Endothelial cell of umbilical vein (primary cell): ENCODE measurements around the gene ZNF609. TPM values are rescaled to one million over a fixed set of nuclear protein-coding genes. Genes with fewer than 3 reads are reported as not detected.

Source experiments
- BruUV-seq: library from RNA; stranded (reverse); fragments of 400-500 nt; replicated peaks from 2 replicates; lab custom pipeline; 2021; lab: Mats Ljungman, UMichigan
- CTCF ChIA-PET: fragments of 300-600, 350-600 bp; sonication (Branson Sonifier 250); formaldehyde crosslinking; loops from one replicate; lab custom pipeline; 2021; ENCODE audit warnings: antibody characterized with exemption, inconsistent platforms; lab: Charles Lee
- POLR2A ChIA-PET: fragments of 300-600, 350-600 bp; sonication (Branson Sonifier 250); formaldehyde crosslinking; loops from one replicate; lab custom pipeline; 2021; ENCODE audit warnings: antibody characterized with exemption, inconsistent platforms; lab: Charles Lee
- DNase-seq: peaks from one replicate; pipeline ENCODE4 v3.0.0-alpha.2; 2011; ENCODE audit warnings: low read depth, low spot score
- FAIRE-seq: peaks from 2 replicates; lab custom pipeline; 2011; peaks lifted over from hg19 to GRCh38; lab: Jason Lieb, UNC
- H2AFZ ChIP-seq: 2 replicates; pipeline ENCODE4 v1.6.0; 2012; ENCODE audit warnings: low read depth, low read length, control low read depth, inconsistent platforms
- H3K27ac ChIP-seq: 2 replicates; pipeline ENCODE4 v1.5.1; 2011; ENCODE audit warnings: low read depth, mild to moderate bottlenecking, control low read depth, low read length, moderate library complexity; ENCODE audit not compliant: insufficient read depth
- H3K27me3 ChIP-seq, 2 experiments: 2 replicates each; pipeline versions ENCODE4 v1.6.0 to v1.6.1; 2011; ENCODE audit warnings: low read length in 2 of 2, mixed read lengths in 1 of 2; ENCODE audit not compliant: control insufficient read depth in 2 of 2, insufficient read depth in 2 of 2
- H3K36me3 ChIP-seq, 2 experiments: 2 replicates in 1 of 2; 3 replicates in 1 of 2; pipeline ENCODE4 v1.5.1; 2011; ENCODE audit warnings: low read length in 2 of 2, mild to moderate bottlenecking in 1 of 2, moderate library complexity in 1 of 2; ENCODE audit not compliant: control insufficient read depth in 2 of 2, insufficient read depth in 2 of 2; ENCODE audit errors: extremely low read depth in 1 of 2
- H3K4me1 ChIP-seq: 3 replicates; pipeline ENCODE4 v1.5.1; 2011; ENCODE audit warnings: mild to moderate bottlenecking, low read length; ENCODE audit not compliant: control insufficient read depth, insufficient read depth; ENCODE audit errors: extremely low read depth
- H3K4me2 ChIP-seq: 2 replicates; pipeline ENCODE4 v1.6.1; 2011; ENCODE audit warnings: low read length, control low read depth, mixed read lengths; ENCODE audit not compliant: insufficient read depth
- H3K4me3 ChIP-seq, 3 experiments: fragments of 200-600 bp in 1 of 3; sonication (generic), shearing (Covaris generic) in 1 of 3; replicated peaks in 1 of 3; 2 replicates each; pipeline ENCODE4 v1.5.1; 2011 to 2016; ENCODE audit warnings: control low read depth in 3 of 3, low read length in 3 of 3, mild to moderate bottlenecking in 2 of 3, inconsistent platforms in 1 of 3, low read depth in 1 of 3, moderate library complexity in 1 of 3; ENCODE audit not compliant: insufficient read depth in 1 of 3
- H3K79me2 ChIP-seq: 2 replicates; pipeline ENCODE4 v1.6.0; 2012; ENCODE audit warnings: low read length, inconsistent platforms; ENCODE audit not compliant: control insufficient read depth, insufficient read depth
- H3K9ac ChIP-seq: replicated peaks from 2 replicates; pipeline ENCODE3; 2011; ENCODE audit warnings: low read length, control low read depth; ENCODE audit not compliant: insufficient read depth; ENCODE audit errors: extremely low read depth
- H3K9me1 ChIP-seq: replicated peaks from 3 replicates; pipeline ENCODE4 v1.6.0; 2011; ENCODE audit warnings: mild to moderate bottlenecking, low read length; ENCODE audit not compliant: control insufficient read depth, insufficient read depth; ENCODE audit errors: extremely low read depth
- H3K9me3 ChIP-seq: replicated peaks from 2 replicates; pipeline ENCODE4 v1.5.1; 2012; ENCODE audit warnings: low read length, inconsistent platforms; ENCODE audit not compliant: control insufficient read depth, insufficient read depth
- H4K20me1 ChIP-seq: replicated peaks from 2 replicates; pipeline ENCODE3; 2011; ENCODE audit warnings: mild to moderate bottlenecking, low read length; ENCODE audit not compliant: control insufficient read depth, insufficient read depth; ENCODE audit errors: extremely low read depth
- EZH2 ChIP-seq: IDR thresholded peaks from 2 replicates; pipeline ENCODE4 v1.6.1; 2012; ENCODE audit warnings: borderline replicate concordance, low read depth, mild to moderate bottlenecking, moderate library complexity, low read length, inconsistent platforms; ENCODE audit not compliant: severe bottlenecking
- JUN ChIP-seq: IDR thresholded peaks from 2 replicates; pipeline ENCODE4 v1.6.1; 2011; ENCODE audit warnings: borderline replicate concordance, low read depth; ENCODE audit not compliant: insufficient read length, insufficient read depth
- MYC ChIP-seq: IDR thresholded peaks from one replicate; pipeline ENCODE4 v1.6.1; 2011; ENCODE audit warnings: mild to moderate bottlenecking, low read depth, low read length
- POLR2AphosphoS5 ChIP-seq: IDR thresholded peaks from 2 replicates; pipeline ENCODE4 v1.6.1; 2012; ENCODE audit warnings: low read depth, mild to moderate bottlenecking, control low read depth, low read length, moderate library complexity; ENCODE audit not compliant: insufficient read depth
- dilution Hi-C: fragments of 300-500 bp; cut with MboI; formaldehyde crosslinking; loops from one replicate; pipeline ENCODE4 v1.15.0; 2019; ENCODE audit warnings: low sequenced_read_pairs; ENCODE audit not compliant: extremely low pct_ligation_motif_present
- intact Hi-C: fragments of 100-400 bp; cut with micrococcal nuclease; formaldehyde crosslinking; loops from one replicate; pipeline ENCODE4 v1.10.0; 2022
- polyA plus RNA-seq, 4 experiments: library from polyadenylated mRNA; depleted of rRNA in 3 of 4; stranded (reverse) in 3 of 4; unstranded in 1 of 4; fragments of >200 nt; gene quantifications; 2 replicates each; pipeline versions ENCODE4 v1.2.1 to v1.2.3, GENCODE V29; 2011 to 2012; ENCODE audit warnings: missing spikeins in 1 of 4
- total RNA-seq: library from RNA; stranded (reverse); gene quantifications from 2 replicates; pipeline ENCODE4 v1.2.3, GENCODE V29; 2021
- TF ChIP-seq, protein P1 (sequence below), 2 donors: IDR thresholded peaks; 1 replicate in 1 of 2; 2 replicates in 1 of 2; pipeline ENCODE4 v1.5.1; 2011; ENCODE audit warnings: low read length in 2 of 2, mild to moderate bottlenecking in 2 of 2, moderate library complexity in 2 of 2, control low read depth in 1 of 2, inconsistent platforms in 1 of 2, low read depth in 1 of 2; ENCODE audit not compliant: insufficient read depth in 1 of 2; ENCODE audit errors: extremely low read depth in 1 of 2

ZNF609 gene
- total and polyA plus RNA-seq, 2 donors (not counting 3 experiments of a cell fraction or from before 2014, with no cell fraction given) = 18.2 to 49.6 TPM

DNA sequence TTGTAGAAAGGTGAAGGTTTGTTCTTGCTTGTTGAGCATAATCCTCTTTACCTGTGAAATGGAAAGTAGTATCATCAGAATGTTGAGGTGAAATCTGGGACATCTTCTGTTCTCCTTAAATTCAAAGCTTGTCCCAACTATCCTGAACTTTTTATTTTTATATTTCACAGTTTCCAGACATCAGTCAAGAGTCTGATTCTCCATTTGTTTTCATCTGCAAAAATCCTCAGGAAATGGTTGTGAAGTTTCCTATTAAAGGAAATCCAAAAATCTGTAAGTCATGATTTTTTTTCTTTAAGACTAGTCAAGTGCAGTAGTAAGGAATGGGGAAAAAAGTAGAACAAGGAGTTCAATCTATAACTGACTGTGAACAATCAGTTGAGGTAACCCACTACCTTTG is 15.5 kb upstream of the ZNF609 start:
- DNase-seq = no peak
- intact Hi-C loops = loop anchor here (1.0 kb wide), 2 partner anchors 15 to 91 kb away; partner anchors contain the start of gene ZNF609
- no peak for FAIRE-seq
- Histone ChIP-seq H3K27me3 (no peaks in the 10 kb centered on the region), H3K79me2 (no peaks in the 10 kb centered on the region), H4K20me1 (no peaks in the 10 kb centered on the region), H3K27ac (peak overlapping the region; percentile 97), H3K4me1 (peaks cover 34% of the 10 kb centered on the region), H3K9me1 (no peaks in the 10 kb centered on the region), H3K36me3 (peaks cover 3 to 7% of the 10 kb centered on the region in 2 experiments), H3K4me2 (peak overlapping the region; percentile 82), H3K9ac (peak overlapping the region; percentile 75), H3K9me3 (no peaks in the 10 kb centered on the region), H3K4me3 (peak overlapping the region in 1 of 3 experiments; percentile 58), H2AFZ (no peak overlapping the region)
- POLR2A ChIA-PET = interaction anchor here (0.8 kb wide), 1 partner anchor 40 kb away, joined by 3 read pairs; no protein-coding TSS in a partner anchor
- CTCF ChIA-PET = interaction anchor here (1.5 to 3.1 kb wide), 2 partner anchors 12 to 15 kb away, joined by 3 to 14 read pairs; partner anchors contain the start of gene ZNF609
- TF ChIP-seq MYC (no peak), JUN (no peak), EZH2 (no peak), POLR2AphosphoS5 (no peak)
- TF ChIP-seq, protein P1, sequence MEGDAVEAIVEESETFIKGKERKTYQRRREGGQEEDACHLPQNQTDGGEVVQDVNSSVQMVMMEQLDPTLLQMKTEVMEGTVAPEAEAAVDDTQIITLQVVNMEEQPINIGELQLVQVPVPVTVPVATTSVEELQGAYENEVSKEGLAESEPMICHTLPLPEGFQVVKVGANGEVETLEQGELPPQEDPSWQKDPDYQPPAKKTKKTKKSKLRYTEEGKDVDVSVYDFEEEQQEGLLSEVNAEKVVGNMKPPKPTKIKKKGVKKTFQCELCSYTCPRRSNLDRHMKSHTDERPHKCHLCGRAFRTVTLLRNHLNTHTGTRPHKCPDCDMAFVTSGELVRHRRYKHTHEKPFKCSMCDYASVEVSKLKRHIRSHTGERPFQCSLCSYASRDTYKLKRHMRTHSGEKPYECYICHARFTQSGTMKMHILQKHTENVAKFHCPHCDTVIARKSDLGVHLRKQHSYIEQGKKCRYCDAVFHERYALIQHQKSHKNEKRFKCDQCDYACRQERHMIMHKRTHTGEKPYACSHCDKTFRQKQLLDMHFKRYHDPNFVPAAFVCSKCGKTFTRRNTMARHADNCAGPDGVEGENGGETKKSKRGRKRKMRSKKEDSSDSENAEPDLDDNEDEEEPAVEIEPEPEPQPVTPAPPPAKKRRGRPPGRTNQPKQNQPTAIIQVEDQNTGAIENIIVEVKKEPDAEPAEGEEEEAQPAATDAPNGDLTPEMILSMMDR (IDR thresholded peaks at IDR 0.05; ENCODE audit: extremely low read depth in 1 of 2, insufficient read depth in 1 of 2, low read depth in 1 of 2, low read length in 2 of 2) = no peak
- dilution Hi-C loops = no loop called here
- BruUV-seq = TSS peak; percentile 77
